ENCODE data around the gene TFDP1.
A peak's percentile ranks its signal among the peaks of the same experiment; 100 is the strongest.

The TFDP1 gene

GRCh38 chr13:113584205-113584869 lies at the start of gene TFDP1:
TSS of gene TFDP1 (plus strand) at chr13:113584753. CDS start at chr13:113585838, 1,085 bp downstream.
- POLR2A ChIA-PET: no interaction called here
- CTCF ChIA-PET: no interaction called here
- no peak for TF ChIP-seq CTCF (IDR thresholded peaks at IDR 0.05; ENCODE audit: control extremely low read depth, extremely low read depth, low read depth, missing control alignments)
- DNase-seq (ENCODE audit: extremely low spot score): peak; percentile 94

GRCh38 chr13:113535381-113535781 lies 49.2 kb upstream of the TFDP1 start:
- DNase-seq (ENCODE audit: extremely low spot score): no peak
- TF ChIP-seq CTCF (IDR thresholded peaks at IDR 0.05; ENCODE audit: control extremely low read depth, extremely low read depth, low read depth, missing control alignments): no peak
- ChIA-PET POLR2A (no interaction called here), CTCF (interaction anchor here (0.9 to 1.8 kb wide), 2 partner anchors 19 to 27 kb away, joined by 3 to 4 read pairs; no protein-coding TSS in a partner anchor)

GRCh38 chr13:113536461-113537110 lies 48.0 kb upstream of the TFDP1 start:
- ChIA-PET POLR2A (no interaction called here), CTCF (interaction anchor here (1.0 kb wide), 1 partner anchor 9 kb away, joined by 3 read pairs; no protein-coding TSS in a partner anchor)
- no peak for DNase-seq (ENCODE audit: extremely low spot score)
- no peak for TF ChIP-seq CTCF (IDR thresholded peaks at IDR 0.05; ENCODE audit: control extremely low read depth, extremely low read depth, low read depth, missing control alignments)

- POLR2A ChIA-PET: no interaction called here
- no peak for DNase-seq (ENCODE audit: extremely low spot score)
- no peak for TF ChIP-seq CTCF (IDR thresholded peaks at IDR 0.05; ENCODE audit: control extremely low read depth, extremely low read depth, low read depth, missing control alignments)
- CTCF ChIA-PET: interaction anchor here (1.0 kb wide), 1 partner anchor 8 kb away, joined by 3 read pairs; no protein-coding TSS in a partner anchor
These were observed 47.3 kb upstream of the TFDP1 start for GRCh38 chr13:113537205-113537604.

GRCh38 chr13:113537909-113538688 lies 46.5 kb upstream of the TFDP1 start:
- DNase-seq (ENCODE audit: extremely low spot score): no peak
- TF ChIP-seq CTCF (IDR thresholded peaks at IDR 0.05; ENCODE audit: control extremely low read depth, extremely low read depth, low read depth, missing control alignments): no peak
- POLR2A ChIA-PET: no interaction called here
- CTCF ChIA-PET: no interaction called here

- DNase-seq (ENCODE audit: extremely low spot score): no peak
- ChIA-PET POLR2A (no interaction called here), CTCF (no interaction called here)
- no peak for TF ChIP-seq CTCF (IDR thresholded peaks at IDR 0.05; ENCODE audit: control extremely low read depth, extremely low read depth, low read depth, missing control alignments)
These were observed 45.9 kb upstream of the TFDP1 start for GRCh38 chr13:113538689-113539058.

All from GM10248 (cell line).